Omental fat pad (tissue), 4 donors: ENCODE results near the gene LRRC61. TPM values are rescaled to one million over a fixed set of nuclear protein-coding genes. Genes with fewer than 3 reads are reported as not detected.

Source experiments
- ATAC-seq: fragments of 150-250 bp; one replicate; pipeline ENCODE4 v1.9.1; 2016; ENCODE audit warnings: mild to moderate bottlenecking, moderate library complexity; ENCODE audit not compliant: low FRiP score
- DNase-seq: peaks from one replicate; pipeline ENCODE4 v3.0.0-alpha.2; 2019; ENCODE audit warnings: low spot score
- total RNA-seq, 4 donors: library from RNA; depleted of rRNA; stranded (reverse); fragments of >200 nt; gene quantifications; one replicate each; pipeline ENCODE4 v1.1.0, GENCODE V29; 2016
- TF ChIP-seq, protein P1 (sequence below), 3 donors: fragments of 450-650 bp; IDR thresholded peaks; one replicate each; pipeline ENCODE4 v1.5.1; 2016 to 2017; ENCODE audit warnings: antibody characterized with exemption in 3 of 3, mild to moderate bottlenecking in 3 of 3, moderate library complexity in 2 of 3

Gene LRRC61
- total RNA-seq, 4 donors from 2014 or later, result 3.2 to 13.4 (median 8.6) TPM

DNA sequence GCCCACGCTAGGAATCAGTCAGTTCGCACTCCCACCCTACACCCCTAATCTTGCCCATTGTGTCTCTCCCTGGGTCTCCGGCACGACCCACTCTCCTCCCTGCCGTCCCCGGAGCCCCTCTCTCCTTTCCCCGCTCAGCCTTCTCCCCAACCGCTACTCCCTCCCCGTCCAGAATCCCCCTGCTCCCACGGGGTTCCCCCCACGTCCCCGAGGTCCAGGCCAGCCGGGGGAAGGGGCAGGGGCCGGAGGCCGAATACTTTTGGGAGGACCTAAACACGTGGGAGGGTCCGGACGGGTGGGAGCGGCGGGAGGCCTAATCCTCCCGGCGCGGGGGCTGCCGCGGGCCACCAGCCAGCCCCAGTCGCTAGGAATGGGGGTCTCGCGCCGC, 17.7 kb downstream of the LRRC61 start:
- ATAC-seq, result peak; percentile 5
- DNase-seq, result no peak

DNA sequence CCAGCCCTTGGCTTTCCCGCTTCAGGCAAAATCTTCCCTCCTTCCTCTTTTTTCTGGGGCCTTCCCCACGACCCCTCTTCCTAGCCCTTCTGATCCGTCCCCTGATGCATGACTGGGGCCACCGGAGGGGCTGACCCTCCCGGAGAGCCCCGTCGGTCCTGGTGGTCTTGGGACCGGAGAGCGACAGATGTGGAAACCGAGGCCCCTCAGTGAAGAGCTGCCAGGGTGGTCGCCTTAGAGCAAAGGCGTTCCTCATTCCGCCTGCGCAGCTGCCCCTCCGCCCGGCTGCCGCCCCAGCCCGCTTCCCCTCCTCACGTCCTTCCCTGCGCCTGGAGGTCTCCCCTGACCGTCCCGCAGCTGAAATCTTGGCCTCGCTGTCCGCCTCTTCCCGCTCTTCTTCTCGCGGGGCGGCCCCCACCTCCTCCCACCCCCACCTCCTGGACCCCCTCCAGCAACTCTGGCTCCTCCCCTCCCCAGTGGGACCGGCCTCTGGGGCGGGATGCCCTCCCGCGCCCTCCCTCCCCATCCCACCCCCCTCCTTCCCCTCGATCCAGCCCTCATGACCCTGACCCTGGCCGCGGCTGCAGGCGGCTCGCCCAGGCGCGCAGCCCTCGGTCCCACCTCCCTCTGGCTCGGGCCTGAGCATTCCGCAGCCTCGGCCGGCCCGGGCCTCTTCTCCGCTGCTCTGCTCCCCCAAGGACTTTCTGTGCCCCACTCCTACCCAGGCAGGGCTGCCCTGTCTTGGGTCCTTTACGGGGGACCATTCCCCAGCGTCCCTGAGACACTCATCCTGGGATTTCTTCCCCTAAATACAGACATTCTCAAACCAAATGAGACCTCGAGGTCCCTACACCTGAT, 18.3 kb downstream of the LRRC61 start, which contains the start of gene RARRES2:
RARRES2 (minus strand) TSS at position 367 of the 858 bp plus-strand sequence. CDS start 1,020 bp downstream, outside the sequence.
- TF ChIP-seq, protein P1, sequence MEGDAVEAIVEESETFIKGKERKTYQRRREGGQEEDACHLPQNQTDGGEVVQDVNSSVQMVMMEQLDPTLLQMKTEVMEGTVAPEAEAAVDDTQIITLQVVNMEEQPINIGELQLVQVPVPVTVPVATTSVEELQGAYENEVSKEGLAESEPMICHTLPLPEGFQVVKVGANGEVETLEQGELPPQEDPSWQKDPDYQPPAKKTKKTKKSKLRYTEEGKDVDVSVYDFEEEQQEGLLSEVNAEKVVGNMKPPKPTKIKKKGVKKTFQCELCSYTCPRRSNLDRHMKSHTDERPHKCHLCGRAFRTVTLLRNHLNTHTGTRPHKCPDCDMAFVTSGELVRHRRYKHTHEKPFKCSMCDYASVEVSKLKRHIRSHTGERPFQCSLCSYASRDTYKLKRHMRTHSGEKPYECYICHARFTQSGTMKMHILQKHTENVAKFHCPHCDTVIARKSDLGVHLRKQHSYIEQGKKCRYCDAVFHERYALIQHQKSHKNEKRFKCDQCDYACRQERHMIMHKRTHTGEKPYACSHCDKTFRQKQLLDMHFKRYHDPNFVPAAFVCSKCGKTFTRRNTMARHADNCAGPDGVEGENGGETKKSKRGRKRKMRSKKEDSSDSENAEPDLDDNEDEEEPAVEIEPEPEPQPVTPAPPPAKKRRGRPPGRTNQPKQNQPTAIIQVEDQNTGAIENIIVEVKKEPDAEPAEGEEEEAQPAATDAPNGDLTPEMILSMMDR (IDR thresholded peaks at IDR 0.05), result no peak
- ATAC-seq (peak; percentile 78), DNase-seq (no peak)

More for the DNA sequence above, 17.7 kb downstream of the LRRC61 start:
- TF ChIP-seq, protein P1 (IDR thresholded peaks at IDR 0.05), result no peak

- DNase-seq (no peak), ATAC-seq (peak; percentile 39)
- TF ChIP-seq, protein P1 (IDR thresholded peaks at IDR 0.05), result no peak
These were observed 18.9 kb downstream of the LRRC61 start for GRCh38 chr7:150342121-150342408.

DNA sequence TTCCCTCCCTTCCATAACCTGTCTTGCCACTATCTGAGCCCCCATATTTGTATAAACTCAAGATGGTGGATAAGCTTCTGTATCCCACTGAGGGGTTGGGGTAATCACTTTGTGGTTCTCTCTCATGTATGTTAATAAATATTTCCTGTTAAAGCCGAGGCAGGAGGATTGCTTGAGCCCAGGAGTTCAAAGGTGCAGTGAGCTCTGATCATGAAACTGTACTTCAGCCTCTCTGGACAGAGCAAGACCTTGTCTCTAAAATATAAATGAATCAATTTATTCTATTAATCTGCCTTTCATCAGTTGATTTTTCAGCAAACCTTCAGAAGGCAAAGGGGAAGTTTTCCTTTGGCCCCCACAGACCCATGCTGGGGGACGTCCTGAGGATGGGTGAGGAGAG, 20.1 kb downstream of the LRRC61 start:
- TF ChIP-seq, protein P1 (IDR thresholded peaks at IDR 0.05), result no peak
- no peak for DNase-seq
- ATAC-seq, result no peak

DNA sequence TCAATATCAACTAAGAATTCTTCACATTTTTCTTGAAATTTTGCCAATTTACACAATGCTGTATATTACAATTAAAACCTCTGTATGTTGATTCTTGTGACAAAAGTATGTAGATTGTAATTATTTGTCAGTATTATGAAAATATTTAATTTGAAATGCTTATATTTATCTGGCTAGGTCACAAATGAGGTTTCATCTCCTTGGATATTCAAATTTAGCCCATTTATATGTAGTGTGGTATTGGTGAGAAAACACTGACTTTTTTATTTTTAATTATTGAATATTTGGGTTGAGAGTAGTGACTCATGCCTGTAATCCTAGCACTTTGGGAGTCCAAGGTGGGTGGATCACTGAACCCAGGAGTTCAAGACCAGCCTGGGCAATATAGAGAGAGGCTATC, 21.1 kb downstream of the LRRC61 start:
- TF ChIP-seq, protein P1 (IDR thresholded peaks at IDR 0.05), result no peak
- DNase-seq (no peak), ATAC-seq (no peak)

DNA sequence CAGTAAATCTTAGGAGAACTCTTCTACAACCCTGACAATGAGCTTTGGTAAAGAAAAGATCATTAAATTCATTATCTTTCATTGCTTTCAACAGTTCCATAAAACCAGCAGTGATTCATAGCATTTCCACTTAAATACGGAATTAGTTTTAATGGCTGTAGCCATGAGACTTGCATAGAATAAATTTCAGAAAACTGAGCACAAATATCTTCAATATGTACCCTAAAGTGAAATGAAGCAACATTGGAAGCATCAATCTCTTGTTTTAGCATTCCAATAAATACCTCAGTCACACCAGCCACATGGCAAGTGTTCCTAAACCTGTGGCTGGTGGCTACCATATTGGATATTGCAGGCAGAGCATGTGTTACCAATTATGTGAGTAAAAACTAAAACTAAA, 21.9 kb downstream of the LRRC61 start:
- TF ChIP-seq, protein P1 (IDR thresholded peaks at IDR 0.05), result no peak
- ATAC-seq (no peak), DNase-seq (no peak)

GRCh38 chr7:150346922-150347321, 23.8 kb downstream of the LRRC61 start:
- DNase-seq (no peak), ATAC-seq (no peak)
- TF ChIP-seq, protein P1 (IDR thresholded peaks at IDR 0.05), result no peak
